A172 (cell line): ENCODE data around the gene LAMP1. TPM values are rescaled to one million over a fixed set of nuclear protein-coding genes. Genes with fewer than 3 reads are reported as not detected.
"Not testable (repeated sequence)": the region's sequence is repeated elsewhere in the genome, so short reads cannot be mapped to it uniquely, and the experiment has no call there.

Experiments
- DNase-seq: peaks from one replicate; pipeline ENCODE4 v3.0.0-alpha.2; 2015; ENCODE audit warnings: low spot score
- total RNA-seq: library from RNA; depleted of rRNA; stranded (reverse); fragments of >200 nt; shearing (Covaris generic); gene quantifications from 2 replicates; pipeline ENCODE4 v1.2.3, GENCODE V29; 2014; rRNA removed

Gene LAMP1
- 285 and 287 TPM in 2 replicates for total RNA-seq

- DNase-seq, result peak; percentile 81
Measured at GRCh38 chr13:113296823-113297369, at the start of gene LAMP1. LAMP1 (plus strand) TSS chr13:113297239; CDS start chr13:113297435, 196 bp downstream.

- no peak for DNase-seq
Measured at GRCh38 chr13:113252516-113253095, 44.4 kb upstream of the LAMP1 start.

GRCh38 chr13:113257908-113258307 is 39.1 kb upstream of the LAMP1 start:
- DNase-seq, result not testable (repeated sequence)

- DNase-seq, result no peak
Measured at GRCh38 chr13:113258321-113259054, 38.6 kb upstream of the LAMP1 start.

GRCh38 chr13:113260996-113261395 is 36.0 kb upstream of the LAMP1 start:
- no peak for DNase-seq

GRCh38 chr13:113263016-113263415 is 34.0 kb upstream of the LAMP1 start:
- DNase-seq, result not testable (repeated sequence)

GRCh38 chr13:113267642-113268405 is 29.2 kb upstream of the LAMP1 start:
- DNase-seq, result no peak

GRCh38 chr13:113272031-113272430 is 25.0 kb upstream of the LAMP1 start:
- no peak for DNase-seq

- DNase-seq, result no peak
Measured at GRCh38 chr13:113272701-113273181, 24.3 kb upstream of the LAMP1 start.

- no peak for DNase-seq
Measured at GRCh38 chr13:113273321-113273720, 23.7 kb upstream of the LAMP1 start.

- DNase-seq, result peak; percentile 59
Measured at GRCh38 chr13:113273851-113274590, 23.0 kb upstream of the LAMP1 start.

GRCh38 chr13:113274721-113275120 is 22.3 kb upstream of the LAMP1 start:
- no peak for DNase-seq

GRCh38 chr13:113275387-113275786 is 21.7 kb upstream of the LAMP1 start:
- peak; percentile 60 for DNase-seq

- DNase-seq, result no peak
Measured at GRCh38 chr13:113280126-113280525, 16.9 kb upstream of the LAMP1 start.

- DNase-seq, result no peak
Measured at GRCh38 chr13:113283904-113284303, 13.1 kb upstream of the LAMP1 start.

- no peak for DNase-seq
Measured at GRCh38 chr13:113288880-113289279, 8.2 kb upstream of the LAMP1 start.

- no peak for DNase-seq
Measured at GRCh38 chr13:113291129-113291528, 5.9 kb upstream of the LAMP1 start.

GRCh38 chr13:113292021-113292862 is 4.8 kb upstream of the LAMP1 start:
- DNase-seq, result no peak

GRCh38 chr13:113293686-113294085 is 3.4 kb upstream of the LAMP1 start:
- no peak for DNase-seq

GRCh38 chr13:113295776-113296175 is 1.3 kb upstream of the LAMP1 start:
- no peak for DNase-seq
